IMR-90 (cell line): ENCODE measurements around the gene LIMS2. TPM values are rescaled to one million over a fixed set of nuclear protein-coding genes. Genes with fewer than 3 reads are reported as not detected.
A peak's percentile ranks its signal among the peaks of the same experiment; 100 is the strongest.

Source experiments
- ATAC-seq: fragments of 200-7000 bp; cut with Tn5 transposase; 2 replicates; pipeline ENCODE4 v1.9.1; 2020; ENCODE audit warnings: low read depth, mild to moderate bottlenecking, moderate library complexity
- BruUV-seq: library from RNA; stranded (reverse); fragments of 400-500 nt; replicated peaks from 2 replicates; lab custom pipeline; 2021; lab: Mats Ljungman, UMichigan
- CTCF ChIA-PET: fragments of 300-600 bp; formaldehyde crosslinking; extraction: SDS; loops from one replicate; lab custom pipeline; 2021; ENCODE audit warnings: antibody characterized with exemption; lab: Yijun Ruan, JAX
- POLR2A ChIA-PET: fragments of 300-600 bp; sonication (Branson Sonifier 250); formaldehyde crosslinking; loops from one replicate; lab custom pipeline; 2022; ENCODE audit warnings: antibody characterized with exemption; ENCODE audit not compliant: unreplicated experiment; lab: Charles Lee
- DNase-seq: peaks from one replicate; pipeline ENCODE4 v3.0.0; 2013
- H2AFZ ChIP-seq: replicated peaks from 2 replicates; pipeline ENCODE3; 2013; ENCODE audit warnings: low read length, mild to moderate bottlenecking; ENCODE audit not compliant: poor library complexity
- H2AK5ac ChIP-seq: 2 replicates; pipeline ENCODE4 v1.6.1; 2013; ENCODE audit warnings: low read depth, low read length, inconsistent platforms
- H2AK9ac ChIP-seq: replicated peaks from 2 replicates; pipeline ENCODE3; 2013; ENCODE audit warnings: mild to moderate bottlenecking, low read depth, low read length, moderate library complexity; ENCODE audit not compliant: poor library complexity
- H2BK120ac ChIP-seq: 2 replicates; pipeline ENCODE4 v1.6.1; 2013; ENCODE audit warnings: low read depth, low read length, inconsistent platforms
- H2BK15ac ChIP-seq: 3 replicates; pipeline ENCODE4 v1.6.1; 2013; ENCODE audit warnings: low read depth, low read length, inconsistent platforms
- H2BK20ac ChIP-seq: 2 replicates; pipeline ENCODE4 v1.6.1; 2013; ENCODE audit warnings: low read depth, mild to moderate bottlenecking, inconsistent platforms, low read length, moderate library complexity
- H2BK5ac ChIP-seq: 2 replicates; pipeline ENCODE4 v1.6.1; 2013; ENCODE audit warnings: mild to moderate bottlenecking, low read depth, low read length, inconsistent platforms; ENCODE audit not compliant: poor library complexity, severe bottlenecking
- H3K14ac ChIP-seq: replicated peaks from 2 replicates; pipeline ENCODE4 v1.6.1; 2013; ENCODE audit warnings: low read depth, low read length, inconsistent platforms
- H3K18ac ChIP-seq: 2 replicates; pipeline ENCODE4 v1.6.1; 2013; ENCODE audit warnings: low read depth, low read length, control low read depth
- H3K23ac ChIP-seq: 2 replicates; pipeline ENCODE4 v1.6.1; 2013; ENCODE audit warnings: low read depth, low read length, inconsistent platforms
- H3K27ac ChIP-seq: 2 replicates; pipeline ENCODE4 v1.5.1; 2013; ENCODE audit warnings: mild to moderate bottlenecking, control low read depth, low read length; ENCODE audit not compliant: insufficient read depth
- H3K27me3 ChIP-seq: 2 replicates; pipeline ENCODE4 v1.6.1; 2013; ENCODE audit warnings: low read length; ENCODE audit not compliant: control insufficient read depth, insufficient read depth
- H3K36me3 ChIP-seq: 2 replicates; pipeline ENCODE4 v1.6.1; 2013; ENCODE audit warnings: low read length, mixed read lengths; ENCODE audit not compliant: control insufficient read depth, insufficient read depth
- H3K4ac ChIP-seq: 2 replicates; pipeline ENCODE4 v1.6.1; 2013; ENCODE audit warnings: low read depth, low read length, inconsistent platforms
- H3K4me1 ChIP-seq: 2 replicates; pipeline ENCODE4 v1.6.1; 2013; ENCODE audit warnings: low read length, mixed read lengths; ENCODE audit not compliant: control insufficient read depth, insufficient read depth
- H3K4me2 ChIP-seq: 2 replicates; pipeline ENCODE4 v1.6.1; 2013; ENCODE audit warnings: low read depth, mild to moderate bottlenecking, control low read depth, low read length, moderate library complexity
- H3K4me3 ChIP-seq: 2 replicates; pipeline ENCODE4 v1.5.1; 2013; ENCODE audit warnings: low read depth, mild to moderate bottlenecking, control low read depth, low read length, moderate library complexity; ENCODE audit not compliant: insufficient read depth
- H3K56ac ChIP-seq: 2 replicates; pipeline ENCODE4 v1.6.1; 2013; ENCODE audit warnings: low read length, inconsistent platforms; ENCODE audit not compliant: insufficient read depth; ENCODE audit errors: extremely low read depth
- H3K79me1 ChIP-seq, 2 experiments: 2 replicates each; pipeline ENCODE4 v1.6.1; 2013; ENCODE audit warnings: low read length in 2 of 2, inconsistent platforms in 1 of 2, low read depth in 1 of 2
- H3K9ac ChIP-seq: 2 replicates; pipeline ENCODE4 v1.6.1; 2013; ENCODE audit warnings: low read depth, low read length, control low read depth
- H3K9me1 ChIP-seq: 2 replicates; pipeline ENCODE4 v1.6.1; 2013; ENCODE audit warnings: low read length, inconsistent platforms; ENCODE audit not compliant: insufficient read depth
- H3K9me3 ChIP-seq: 2 replicates; pipeline ENCODE4 v1.6.1; 2013; ENCODE audit warnings: low read length; ENCODE audit not compliant: control insufficient read depth, insufficient read depth
- H4K20me1 ChIP-seq: 2 replicates; pipeline ENCODE4 v1.6.1; 2013; ENCODE audit warnings: low read length, inconsistent platforms; ENCODE audit not compliant: insufficient read depth
- H4K5ac ChIP-seq: 2 replicates; pipeline ENCODE4 v1.6.1; 2013; ENCODE audit warnings: mild to moderate bottlenecking, low read depth, low read length, control low read depth
- H4K8ac ChIP-seq, 2 experiments: 2 replicates each; pipeline ENCODE4 v1.6.1; 2013; ENCODE audit warnings: low read depth in 2 of 2, low read length in 2 of 2, control low read depth in 1 of 2, inconsistent platforms in 1 of 2
- H4K91ac ChIP-seq: 2 replicates; pipeline ENCODE4 v1.6.1; 2013; ENCODE audit warnings: low read depth, low read length, inconsistent platforms; ENCODE audit not compliant: insufficient read depth
- BHLHE40 ChIP-seq: fragments of 150-350 bp; IDR thresholded peaks from 2 replicates; pipeline ENCODE4 v1.6.1; 2016; ENCODE audit warnings: mild to moderate bottlenecking, low read depth, low read length
- CEBPB ChIP-seq: IDR thresholded peaks from 2 replicates; pipeline ENCODE4 v1.6.1; 2012; ENCODE audit warnings: low read depth, low read length, improper control_type of control experiment
- ELK1 ChIP-seq: fragments of 150-350 bp; IDR thresholded peaks from 2 replicates; pipeline ENCODE4 v1.6.1; 2016; ENCODE audit warnings: low read depth, mild to moderate bottlenecking, low read length, moderate library complexity, borderline replicate concordance
- FOS ChIP-seq: fragments of 150-350 bp; IDR thresholded peaks from 2 replicates; pipeline ENCODE4 v1.6.1; 2016; ENCODE audit warnings: low read depth, low read length
- MAFK ChIP-seq: IDR thresholded peaks from 2 replicates; pipeline ENCODE4 v1.6.1; 2012; ENCODE audit warnings: low read depth, low read length, improper control_type of control experiment
- MAZ ChIP-seq: IDR thresholded peaks from 2 replicates; pipeline ENCODE4 v1.6.1; 2012; ENCODE audit warnings: low read depth, mild to moderate bottlenecking, low read length, improper control_type of control experiment, moderate library complexity, borderline replicate concordance
- MXI1 ChIP-seq: IDR thresholded peaks from 2 replicates; pipeline ENCODE4 v1.6.1; 2012; ENCODE audit warnings: low read depth, mild to moderate bottlenecking, low read length, moderate library complexity, borderline replicate concordance
- NFE2L2 ChIP-seq: fragments of 150-350 bp; IDR thresholded peaks from 2 replicates; pipeline ENCODE4 v1.6.1; 2016; ENCODE audit warnings: low read depth, mild to moderate bottlenecking, low read length
- POLR2A ChIP-seq: IDR thresholded peaks from 2 replicates; pipeline ENCODE4 v1.6.1; 2012; ENCODE audit warnings: mild to moderate bottlenecking, low read depth, low read length
- RAD21 ChIP-seq: IDR thresholded peaks from 2 replicates; pipeline ENCODE4 v1.6.1; 2012; ENCODE audit warnings: low read length, improper control_type of control experiment
- RCOR1 ChIP-seq: IDR thresholded peaks from 2 replicates; pipeline ENCODE4 v1.6.1; 2012; ENCODE audit warnings: mild to moderate bottlenecking, low read length, improper control_type of control experiment; ENCODE audit not compliant: insufficient replicate concordance
- RFX5 ChIP-seq: IDR thresholded peaks from 2 replicates; pipeline ENCODE4 v1.8.0; 2012; ENCODE audit warnings: low read depth, mild to moderate bottlenecking, low read length, moderate library complexity
- SMC3 ChIP-seq: fragments of 150-350 bp; IDR thresholded peaks from 2 replicates; pipeline ENCODE4 v1.6.1; 2016; ENCODE audit warnings: low read depth, mild to moderate bottlenecking, antibody characterized with exemption, low read length, moderate library complexity
- USF2 ChIP-seq: fragments of 150-350 bp; IDR thresholded peaks from 2 replicates; pipeline ENCODE4 v1.6.1; 2017; ENCODE audit warnings: mild to moderate bottlenecking, antibody characterized with exemption, low read length, low read depth
- WGBS, 2 experiments: methylation state at CpG; one replicate each; pipeline versions ENCODE4 v1.1.5 to v1.1.7; 2013; ENCODE audit warnings: missing lambda C conversion rate in 2 of 2; ENCODE audit not compliant: insufficient read length in 1 of 2; ENCODE audit errors: extremely low coverage in 2 of 2; 5-methylcytosine and 5-hydroxymethylcytosine counted together
- dilution Hi-C: fragments of 300-500 bp; cut with HindIII; formaldehyde crosslinking; loops from one replicate; pipeline ENCODE4 v1.14.3; 2018; ENCODE audit warnings: low sequenced_read_pairs; ENCODE audit not compliant: unreplicated experiment
- in situ Hi-C: fragments of 300-500 bp; cut with MboI; formaldehyde crosslinking; loops from 3 replicates; pipeline ENCODE4 v1.14.3; 2019; ENCODE audit warnings: low sequenced_read_pairs, inconsistent platforms, mixed read lengths
- intact Hi-C: fragments of 100-400 bp; cut with micrococcal nuclease; formaldehyde crosslinking; loops from 2 replicates; pipeline ENCODE4 v1.10.0; 2022
- polyA plus RNA-seq, 3 experiments: library from polyadenylated mRNA; depleted of rRNA; stranded (reverse); fragments of >200 nt; gene quantifications; 2 replicates each; pipeline ENCODE4 v1.2.3, GENCODE V29; 2012; ENCODE audit warnings: low replicate concordance in 1 of 3
- total RNA-seq: library from RNA; depleted of rRNA; stranded (reverse); fragments of >200 nt; gene quantifications from 2 replicates; pipeline ENCODE4 v1.2.3, GENCODE V29; 2012

LIMS2 gene
- total and polyA plus RNA-seq, 2 of the 4 experiments (the other 2 are of a cell fraction): 1.3 to 18.8 TPM

- 60% methylated on average over 1 of the region's 17 CpGs; no CpG with 5 or more reads in 1 of the 2 experiments for WGBS, 2 experiments
- no peak overlapping the region for H3K27ac ChIP-seq
These were observed 78.0 kb downstream of the LIMS2 start for GRCh38 chr2:127597046-127597983.

More at GRCh38 chr2:127597046-127597983, 78.0 kb downstream of the LIMS2 start:
- H3K56ac ChIP-seq: no peak overlapping the region
- H4K5ac ChIP-seq: no peak overlapping the region
- peaks cover 2% of the 10 kb centered on the region; the same call in 1 of the 2 replicates for H3K4me1 ChIP-seq
- in situ Hi-C loops: no loop called here
- no peaks in the 10 kb centered on the region for H4K20me1 ChIP-seq
- DNase-seq (no peak), ATAC-seq (no peak)
- no TSS peak for BruUV-seq
- intact Hi-C loops: no loop called here
- H4K91ac ChIP-seq: no peak overlapping the region
- no peak overlapping the region for H3K18ac ChIP-seq
- no peaks in the 10 kb centered on the region for H3K36me3 ChIP-seq
- dilution Hi-C loops: no loop called here
- no peak for TF ChIP-seq MAFK
- no peak for TF ChIP-seq CEBPB
- no peak for TF ChIP-seq RCOR1
- no peak for TF ChIP-seq SMC3
- TF ChIP-seq POLR2A: no peak
- no peak for TF ChIP-seq USF2
- TF ChIP-seq NFE2L2: no peak
- TF ChIP-seq FOS: no peak
- TF ChIP-seq RAD21: no peak
- TF ChIP-seq ELK1: no peak
- no peak for TF ChIP-seq RFX5
- TF ChIP-seq MXI1: no peak
- no peak for TF ChIP-seq BHLHE40
- TF ChIP-seq MAZ: no peak
- H3K14ac ChIP-seq: no peak overlapping the region; the same call in 1 of the 2 replicates
- H3K9me1 ChIP-seq: no peaks in the 10 kb centered on the region
- no peak overlapping the region for H3K4ac ChIP-seq
- H2AK9ac ChIP-seq: no peak overlapping the region
- no peak overlapping the region for H3K23ac ChIP-seq
- POLR2A ChIA-PET: no interaction called here
- H2BK15ac ChIP-seq: no peak overlapping the region
- no peak overlapping the region for H3K4me2 ChIP-seq
- H3K27me3 ChIP-seq: no peaks in the 10 kb centered on the region
- H4K8ac ChIP-seq: no peak overlapping the region
- H3K9ac ChIP-seq: no peak overlapping the region
- H3K4me3 ChIP-seq: no peak overlapping the region
- H2BK120ac ChIP-seq: peak overlapping the region; percentile 32
- no peak overlapping the region; the same call in 1 of the 2 replicates for H2AK5ac ChIP-seq
- peak overlapping the region; percentile 24; the same call in 1 of the 2 replicates for H2BK20ac ChIP-seq
- peak overlapping the region; percentile 58 for H2AFZ ChIP-seq
- H3K79me1 ChIP-seq: no peaks in the 10 kb centered on the region
- CTCF ChIA-PET: no interaction called here
- H3K9me3 ChIP-seq: peaks cover 4% of the 10 kb centered on the region
- H2BK5ac ChIP-seq: peak overlapping the region; percentile 33
